Measurements from ENCODE around the gene FTO. TPM values are rescaled to one million over a fixed set of nuclear protein-coding genes. Genes with fewer than 3 reads are reported as not detected.

FTO gene
- total RNA-seq, 4 donors from 2014 or later, result 63.2 to 151 (median 105) TPM

DNA sequence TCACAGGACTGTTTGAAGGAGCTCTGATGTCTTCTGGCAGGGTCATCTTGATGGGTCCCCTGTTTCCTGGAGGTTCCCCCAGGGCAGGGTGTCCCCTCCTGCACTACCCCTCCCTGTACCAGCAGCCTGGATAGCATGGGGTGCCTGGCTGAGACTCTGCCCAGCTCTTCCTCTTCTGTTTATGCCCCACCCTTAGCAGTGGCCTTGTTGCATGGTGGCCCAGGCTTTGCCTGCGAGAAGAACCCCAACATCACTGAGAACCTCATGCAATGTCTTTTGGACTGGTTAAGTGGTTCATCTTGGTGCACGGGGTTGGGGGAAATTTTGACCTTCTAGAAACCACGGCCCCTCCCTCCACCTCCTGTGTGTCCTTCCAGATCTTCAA, 460.8 kb downstream of the FTO start:
- H3K36me3 ChIP-seq, result no peaks in the 10 kb centered on the region
- no peak overlapping the region for H3K4me3 ChIP-seq
- H3K9me3 ChIP-seq, result no peaks in the 10 kb centered on the region
- H3K27me3 ChIP-seq, result no peaks in the 10 kb centered on the region
- intact Hi-C loops (cut with DNase I; ENCODE audit: low total_unique reads), result no loop called here
- TF ChIP-seq CTCF (IDR thresholded peaks at IDR 0.05), result no peak
- no peak for TF ChIP-seq POLR2A (IDR thresholded peaks at IDR 0.05)
- no peak for DNase-seq
- no peaks in the 10 kb centered on the region for H3K4me1 ChIP-seq
- H3K27ac ChIP-seq, result no peak overlapping the region

DNA sequence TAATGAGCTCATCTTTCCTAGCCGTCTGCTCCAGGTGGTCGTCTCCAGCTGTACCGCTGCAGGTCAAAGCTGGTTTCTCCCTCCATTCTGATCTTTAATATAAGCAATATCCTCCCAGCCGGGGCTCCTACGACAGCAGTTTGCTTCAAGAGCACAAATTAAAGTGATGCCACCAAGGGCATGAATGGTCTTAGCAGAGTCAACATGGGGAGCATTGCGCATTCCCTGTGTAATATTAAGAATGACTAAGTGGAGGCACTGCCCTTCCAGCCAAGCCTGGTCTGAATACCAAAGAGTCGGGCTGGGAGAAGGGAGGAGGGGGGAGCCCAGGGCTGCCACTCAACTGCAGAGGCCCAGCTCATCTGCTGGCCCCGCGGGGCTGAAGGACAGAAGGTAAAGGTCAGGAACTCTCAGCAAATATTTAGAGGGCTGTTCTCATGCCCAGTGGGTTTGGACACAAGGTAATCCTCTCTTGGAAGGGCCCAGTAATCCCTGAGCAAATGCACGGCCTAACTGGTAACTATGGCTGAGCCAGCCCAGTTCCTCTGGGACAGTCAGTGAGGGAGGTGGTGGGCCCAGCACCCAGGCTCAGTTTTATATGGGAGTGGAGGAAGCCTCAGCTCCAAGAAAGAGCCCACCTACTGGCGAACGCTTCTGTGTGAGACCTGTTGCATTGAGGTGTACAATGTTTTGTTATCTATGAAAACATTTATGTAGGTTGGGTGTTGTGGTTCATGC, 461.4 kb downstream of the FTO start:
- no peaks in the 10 kb centered on the region for H3K9me3 ChIP-seq
- no peaks in the 10 kb centered on the region for H3K27me3 ChIP-seq
- H3K27ac ChIP-seq, result no peak overlapping the region
- H3K36me3 ChIP-seq, result no peaks in the 10 kb centered on the region
- no peak for TF ChIP-seq POLR2A (IDR thresholded peaks at IDR 0.05)
- TF ChIP-seq CTCF (IDR thresholded peaks at IDR 0.05), result no peak
- intact Hi-C loops (cut with DNase I; ENCODE audit: low total_unique reads), result no loop called here
- H3K4me1 ChIP-seq, result no peaks in the 10 kb centered on the region
- no peak for DNase-seq
- no peak overlapping the region for H3K4me3 ChIP-seq

GRCh38 chr16:54165912-54166865, 462.2 kb downstream of the FTO start:
- no peak overlapping the region for H3K27ac ChIP-seq
- intact Hi-C loops (cut with DNase I; ENCODE audit: low total_unique reads), result no loop called here
- H3K36me3 ChIP-seq, result no peaks in the 10 kb centered on the region
- no peak for DNase-seq
- no peaks in the 10 kb centered on the region for H3K27me3 ChIP-seq
- no peaks in the 10 kb centered on the region for H3K4me1 ChIP-seq
- TF ChIP-seq POLR2A (IDR thresholded peaks at IDR 0.05) (no peak), CTCF (IDR thresholded peaks at IDR 0.05) (no peak)
- H3K9me3 ChIP-seq, result no peaks in the 10 kb centered on the region
- H3K4me3 ChIP-seq, result no peak overlapping the region

GRCh38 chr16:54169112-54169511, 465.2 kb downstream of the FTO start:
- Histone ChIP-seq H3K4me3 (no peak overlapping the region), H3K4me1 (no peaks in the 10 kb centered on the region), H3K36me3 (no peaks in the 10 kb centered on the region), H3K9me3 (no peaks in the 10 kb centered on the region), H3K27ac (no peak overlapping the region), H3K27me3 (no peaks in the 10 kb centered on the region)
- no peak for TF ChIP-seq POLR2A (IDR thresholded peaks at IDR 0.05)
- TF ChIP-seq CTCF (IDR thresholded peaks at IDR 0.05), result no peak
- no peak for DNase-seq
- intact Hi-C loops (cut with DNase I; ENCODE audit: low total_unique reads), result no loop called here

All from uterus (tissue), 4 donors.